Thoracic aorta (tissue), 2 donors: ENCODE measurements around the gene CORIN. TPM values are rescaled to one million over a fixed set of nuclear protein-coding genes. Genes with fewer than 3 reads are reported as not detected.

Source experiments
- ATAC-seq: fragments of 150-250 bp; one replicate; pipeline ENCODE4 v1.8.0; 2017; ENCODE audit warnings: low read depth; ENCODE audit not compliant: insufficient number of reproducible peaks, low FRiP score
- DNase-seq: peaks from one replicate; pipeline ENCODE4 v3.0.0-alpha.2; 2020; ENCODE audit warnings: low spot score
- H3K27ac ChIP-seq, 2 donors: fragments of 200-600 bp; sonication (generic); 1 replicate in 1 of 2; 2 replicates in 1 of 2; pipeline ENCODE4 v1.5.1; 2016; ENCODE audit warnings: mild to moderate bottlenecking in 2 of 2, moderate library complexity in 2 of 2
- H3K27me3 ChIP-seq: fragments of 200-600 bp; sonication (generic); replicated peaks from 2 replicates; pipeline ENCODE4 v1.6.0; 2016; ENCODE audit warnings: mild to moderate bottlenecking; ENCODE audit not compliant: insufficient read depth
- H3K36me3 ChIP-seq: fragments of 200-600 bp; sonication (generic); one replicate; pipeline ENCODE4 v1.5.1; 2016
- H3K4me1 ChIP-seq, 2 donors: fragments of 200-600 bp; sonication (generic); 1 replicate in 1 of 2; 2 replicates in 1 of 2; pipeline versions ENCODE4 v1.5.1 to v1.6.0; 2016; ENCODE audit warnings: low read depth in 2 of 2, mild to moderate bottlenecking in 1 of 2; ENCODE audit not compliant: control insufficient read depth in 1 of 2
- H3K4me3 ChIP-seq: fragments of 200-600 bp; sonication (generic); 2 replicates; pipeline ENCODE4 v1.5.1; 2016; ENCODE audit warnings: mild to moderate bottlenecking
- H3K9me3 ChIP-seq: fragments of 200-600 bp; sonication (generic); 2 replicates; pipeline ENCODE4 v1.5.1; 2016
- total RNA-seq, 2 donors: library from RNA; depleted of rRNA; stranded (reverse); fragments of >200 nt; gene quantifications; one replicate each; pipeline versions ENCODE4 v1.1.0 to v1.2.3, GENCODE V29; 2016
- TF ChIP-seq, protein P1 (sequence below): fragments of 200-600 bp; sonication (generic); IDR thresholded peaks from one replicate; pipeline ENCODE4 v1.5.1; 2019; ENCODE audit warnings: antibody characterized with exemption

The CORIN gene
- total RNA-seq, 2 donors from 2014 or later, result 0.63 to 1.9 TPM

DNA sequence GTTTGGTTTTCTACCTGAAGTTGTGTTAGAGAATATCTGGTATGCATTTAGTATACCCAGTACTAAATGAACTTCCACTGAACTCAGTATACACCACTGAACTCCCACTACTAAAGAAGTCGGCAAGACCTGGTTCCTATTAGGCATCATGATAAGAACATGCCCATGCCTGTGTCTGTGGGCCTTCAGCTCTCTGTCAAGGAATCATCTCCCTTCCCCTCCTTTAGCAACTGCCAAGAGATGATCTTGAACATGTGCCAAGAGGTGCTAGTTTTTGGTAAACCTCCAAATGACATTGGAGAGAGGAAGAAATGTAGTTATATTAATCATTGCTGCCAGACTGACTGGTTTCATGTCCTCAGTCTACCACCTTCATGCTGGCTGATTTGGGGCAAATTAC, 239.5 kb downstream of the CORIN start:
- ATAC-seq, result no peak
- Histone ChIP-seq H3K27me3 (no peaks in the 10 kb centered on the region), H3K27ac (no peak overlapping the region), H3K36me3 (no peaks in the 10 kb centered on the region), H3K4me3 (no peak overlapping the region), H3K4me1 (no peaks in the 10 kb centered on the region), H3K9me3 (no peaks in the 10 kb centered on the region)
- DNase-seq, result no peak
- TF ChIP-seq, protein P1, sequence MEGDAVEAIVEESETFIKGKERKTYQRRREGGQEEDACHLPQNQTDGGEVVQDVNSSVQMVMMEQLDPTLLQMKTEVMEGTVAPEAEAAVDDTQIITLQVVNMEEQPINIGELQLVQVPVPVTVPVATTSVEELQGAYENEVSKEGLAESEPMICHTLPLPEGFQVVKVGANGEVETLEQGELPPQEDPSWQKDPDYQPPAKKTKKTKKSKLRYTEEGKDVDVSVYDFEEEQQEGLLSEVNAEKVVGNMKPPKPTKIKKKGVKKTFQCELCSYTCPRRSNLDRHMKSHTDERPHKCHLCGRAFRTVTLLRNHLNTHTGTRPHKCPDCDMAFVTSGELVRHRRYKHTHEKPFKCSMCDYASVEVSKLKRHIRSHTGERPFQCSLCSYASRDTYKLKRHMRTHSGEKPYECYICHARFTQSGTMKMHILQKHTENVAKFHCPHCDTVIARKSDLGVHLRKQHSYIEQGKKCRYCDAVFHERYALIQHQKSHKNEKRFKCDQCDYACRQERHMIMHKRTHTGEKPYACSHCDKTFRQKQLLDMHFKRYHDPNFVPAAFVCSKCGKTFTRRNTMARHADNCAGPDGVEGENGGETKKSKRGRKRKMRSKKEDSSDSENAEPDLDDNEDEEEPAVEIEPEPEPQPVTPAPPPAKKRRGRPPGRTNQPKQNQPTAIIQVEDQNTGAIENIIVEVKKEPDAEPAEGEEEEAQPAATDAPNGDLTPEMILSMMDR, result no peak

DNA sequence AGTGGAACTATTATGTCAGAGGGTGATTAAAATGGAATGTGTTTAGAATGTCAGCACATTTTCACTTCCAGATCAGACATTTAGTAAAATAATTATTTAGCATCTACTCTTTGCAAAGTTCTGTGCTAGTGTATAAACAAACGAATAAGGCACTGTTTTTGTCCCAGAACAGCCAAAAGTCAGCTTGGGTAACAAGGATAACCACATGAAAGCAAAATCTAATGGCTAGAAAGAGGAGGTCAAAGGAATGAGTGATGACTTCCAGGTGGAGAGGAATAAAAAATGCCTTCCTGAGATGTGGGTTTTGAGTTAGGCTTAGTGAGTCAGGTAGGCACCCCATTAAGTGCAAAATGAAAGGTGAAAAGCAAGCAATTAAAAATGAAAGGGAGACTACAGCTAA, 240.2 kb downstream of the CORIN start:
- ATAC-seq (no peak), DNase-seq (no peak)
- Histone ChIP-seq H3K27ac (no peak overlapping the region), H3K36me3 (no peaks in the 10 kb centered on the region), H3K9me3 (no peaks in the 10 kb centered on the region), H3K4me1 (no peaks in the 10 kb centered on the region), H3K4me3 (no peak overlapping the region), H3K27me3 (no peaks in the 10 kb centered on the region)
- TF ChIP-seq, protein P1, result no peak

DNA sequence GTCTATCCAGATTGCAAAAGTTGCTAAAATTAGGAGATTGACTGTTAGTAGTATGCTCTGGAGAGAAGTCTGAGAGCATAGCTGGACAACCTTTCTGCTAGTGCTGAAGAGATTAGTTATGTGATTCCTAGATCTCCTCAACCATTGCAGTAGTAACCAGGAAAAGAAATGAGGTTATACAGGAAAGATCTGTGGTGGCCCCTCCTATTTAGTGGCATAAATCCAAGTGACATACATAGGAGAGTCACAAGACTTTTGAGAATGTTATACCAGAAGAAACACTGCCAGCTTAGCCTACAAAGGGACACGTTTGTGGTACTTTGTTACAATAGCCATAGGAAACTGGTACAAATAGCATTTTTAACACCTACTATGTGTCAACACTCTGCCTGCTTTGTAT, 247.5 kb downstream of the CORIN start:
- Histone ChIP-seq H3K9me3 (peaks cover 9% of the 10 kb centered on the region), H3K27me3 (no peaks in the 10 kb centered on the region), H3K4me3 (no peak overlapping the region), H3K4me1 (no peaks in the 10 kb centered on the region), H3K36me3 (peaks cover 48% of the 10 kb centered on the region), H3K27ac (no peak overlapping the region)
- TF ChIP-seq, protein P1, result no peak
- ATAC-seq, result no peak
- no peak for DNase-seq

DNA sequence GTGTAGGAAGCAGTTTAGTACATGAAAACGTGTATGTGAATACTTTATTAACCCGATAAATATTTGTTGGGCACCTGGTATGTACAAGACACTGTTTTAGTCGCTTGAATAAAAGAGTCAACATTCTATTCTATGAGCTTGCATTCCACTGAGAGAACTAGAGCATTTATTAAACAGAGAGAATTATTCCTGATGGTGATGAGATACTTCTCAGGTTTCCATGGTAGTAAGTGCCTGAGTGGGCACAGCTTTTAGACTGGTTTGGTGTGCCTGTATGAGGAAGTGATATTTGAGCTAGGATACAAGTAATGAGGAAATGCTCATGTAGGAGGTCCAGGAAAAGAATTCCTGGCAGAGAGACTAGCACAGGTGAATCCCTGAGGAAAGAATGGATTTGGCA, 258.6 kb downstream of the CORIN start:
- no peak overlapping the region for H3K4me3 ChIP-seq
- DNase-seq, result no peak
- no peaks in the 10 kb centered on the region for H3K9me3 ChIP-seq
- no peak for ATAC-seq
- TF ChIP-seq, protein P1, result no peak
- peaks cover 10 to 27% of the 10 kb centered on the region in 2 donors for H3K4me1 ChIP-seq
- H3K36me3 ChIP-seq, result peaks cover 37% of the 10 kb centered on the region
- H3K27me3 ChIP-seq, result no peaks in the 10 kb centered on the region
- peak overlapping the region; percentile 69 to 94 for H3K27ac ChIP-seq

DNA sequence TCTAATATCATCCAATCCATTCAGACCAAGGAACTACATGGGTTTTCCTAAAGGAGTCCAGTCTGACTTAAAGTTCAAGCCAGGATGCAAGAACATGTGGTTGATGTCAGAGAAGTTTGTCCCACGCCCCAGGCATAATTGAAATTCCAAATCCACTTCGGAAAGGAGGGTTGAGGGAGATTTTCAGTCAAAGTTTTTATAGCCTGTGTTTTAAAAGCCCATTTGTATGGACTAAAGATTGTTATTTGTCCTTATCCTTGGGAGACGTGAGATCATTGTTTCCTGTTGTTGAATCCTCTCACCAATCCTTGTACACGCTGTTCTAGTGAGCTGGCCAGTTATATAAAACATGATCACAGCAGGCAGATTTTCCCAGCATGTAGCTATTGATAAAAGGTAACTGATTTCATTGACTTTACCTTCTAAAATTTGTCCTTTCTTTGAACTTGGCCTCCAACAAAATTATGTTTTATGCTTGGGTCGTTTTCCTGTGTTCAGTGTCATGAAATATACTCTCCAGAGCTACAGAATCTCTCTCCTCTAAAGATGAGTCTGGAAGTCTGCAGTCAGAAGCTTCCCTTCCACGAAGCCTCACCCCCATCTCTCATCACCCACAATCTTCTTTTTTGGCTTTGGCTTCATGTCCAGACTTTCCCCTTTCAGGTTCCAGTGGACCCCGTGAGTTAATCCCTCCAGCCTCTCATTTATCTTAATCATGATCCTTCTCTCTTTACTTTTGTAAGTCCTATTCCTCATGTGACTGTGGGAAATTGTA, 259.9 kb downstream of the CORIN start:
- Histone ChIP-seq H3K4me3 (peak overlapping the region; percentile 2), H3K4me1 (peaks cover 10 to 27% of the 10 kb centered on the region in 2 donors), H3K36me3 (peaks cover 41% of the 10 kb centered on the region), H3K27me3 (no peaks in the 10 kb centered on the region), H3K9me3 (no peaks in the 10 kb centered on the region), H3K27ac (peak overlapping the region; percentile 69 to 94)
- DNase-seq, result no peak
- ATAC-seq, result peak; percentile 96
- TF ChIP-seq, protein P1, result no peak
